ENCODE data around the gene IPO9. TPM values are rescaled to one million over a fixed set of nuclear protein-coding genes. Genes with fewer than 3 reads are reported as not detected.

The IPO9 gene
- total RNA-seq, 2 experiments from 2014 or later = 50.4 to 51.2 TPM

DNA sequence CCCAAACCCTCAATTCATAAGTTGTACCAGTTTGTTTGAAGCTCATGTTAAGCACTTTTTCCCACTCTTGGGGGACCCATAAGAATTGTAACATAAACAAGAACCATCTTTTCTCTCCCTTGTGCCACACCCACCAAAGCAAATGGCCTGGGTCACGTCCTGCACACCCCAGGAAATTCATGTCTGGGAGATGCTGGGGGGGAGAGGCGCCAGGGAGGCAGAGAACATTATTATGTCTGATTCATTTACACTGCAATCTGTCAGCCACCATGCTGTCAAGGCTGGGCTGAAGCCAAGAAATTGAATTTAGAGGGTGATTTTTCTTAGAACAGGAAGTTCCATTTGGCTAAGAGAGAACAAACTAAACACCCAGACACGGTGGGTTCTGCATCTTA lies 37.2 kb upstream of the IPO9 start:
- peak overlapping the region; percentile 6 for H3K4me3 Mint-ChIP-seq
- H3K27me3 Mint-ChIP-seq = no peaks in the 10 kb centered on the region
- DNase-seq (no peak), ATAC-seq (ENCODE audit: low read depth) (no peak)
- POLR2A ChIA-PET = interaction anchor here (1.8 kb wide), 1 partner anchor 82 kb away, joined by 5 read pairs; no protein-coding TSS in a partner anchor
- H3K4me1 Mint-ChIP-seq = peaks cover 23% of the 10 kb centered on the region
- no peaks in the 10 kb centered on the region for H3K9me3 Mint-ChIP-seq
- H3K36me3 Mint-ChIP-seq = no peaks in the 10 kb centered on the region
- peak overlapping the region; percentile 76 for H3K27ac Mint-ChIP-seq

DNA sequence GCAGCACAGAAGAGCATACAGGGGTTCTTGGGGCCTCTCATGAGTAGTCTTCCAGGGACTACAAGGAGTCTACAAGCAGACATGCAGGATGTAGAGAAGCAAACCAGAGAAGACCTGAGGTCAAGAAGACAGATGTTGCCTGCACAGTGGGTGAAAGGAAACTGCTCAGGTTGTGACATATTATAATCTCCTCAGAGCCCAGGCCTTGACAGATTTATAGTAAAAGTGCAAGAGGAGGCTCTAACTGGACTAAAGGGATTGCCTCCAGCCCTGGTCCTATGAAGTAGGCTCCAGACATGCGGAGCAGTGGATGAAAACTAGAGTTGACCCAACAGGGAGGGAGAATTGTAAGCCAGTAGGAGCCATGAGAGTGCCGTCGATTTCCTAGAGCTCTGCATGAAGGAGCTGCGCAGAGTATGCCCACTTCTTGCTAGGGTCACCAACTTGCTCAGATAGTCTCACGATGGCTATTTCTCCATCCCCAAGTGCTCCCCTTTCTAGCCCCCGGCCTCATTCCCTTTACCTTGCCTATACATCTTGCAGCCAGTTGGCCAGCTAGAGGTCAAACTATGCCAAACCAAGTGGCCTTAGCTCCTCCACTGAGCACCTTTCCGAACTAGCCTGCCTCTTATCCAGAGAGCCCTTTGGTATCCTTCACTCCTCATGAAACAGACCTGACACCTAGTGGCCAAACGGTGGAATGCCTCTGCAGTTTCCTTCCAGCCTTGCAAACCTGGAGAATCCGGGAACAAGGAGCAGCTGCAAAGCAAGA lies 36.2 kb upstream of the IPO9 start:
- no peaks in the 10 kb centered on the region for H3K27me3 Mint-ChIP-seq
- H3K27ac Mint-ChIP-seq = peak overlapping the region; percentile 74
- DNase-seq (peak; percentile 53), ATAC-seq (ENCODE audit: low read depth) (peak; percentile 55)
- no peaks in the 10 kb centered on the region for H3K9me3 Mint-ChIP-seq
- no peaks in the 10 kb centered on the region for H3K36me3 Mint-ChIP-seq
- peaks cover 23% of the 10 kb centered on the region for H3K4me1 Mint-ChIP-seq
- peak overlapping the region; percentile 6 for H3K4me3 Mint-ChIP-seq
- POLR2A ChIA-PET = interaction anchor here (1.8 kb wide), 1 partner anchor 83 kb away, joined by 5 read pairs; no protein-coding TSS in a partner anchor

DNA sequence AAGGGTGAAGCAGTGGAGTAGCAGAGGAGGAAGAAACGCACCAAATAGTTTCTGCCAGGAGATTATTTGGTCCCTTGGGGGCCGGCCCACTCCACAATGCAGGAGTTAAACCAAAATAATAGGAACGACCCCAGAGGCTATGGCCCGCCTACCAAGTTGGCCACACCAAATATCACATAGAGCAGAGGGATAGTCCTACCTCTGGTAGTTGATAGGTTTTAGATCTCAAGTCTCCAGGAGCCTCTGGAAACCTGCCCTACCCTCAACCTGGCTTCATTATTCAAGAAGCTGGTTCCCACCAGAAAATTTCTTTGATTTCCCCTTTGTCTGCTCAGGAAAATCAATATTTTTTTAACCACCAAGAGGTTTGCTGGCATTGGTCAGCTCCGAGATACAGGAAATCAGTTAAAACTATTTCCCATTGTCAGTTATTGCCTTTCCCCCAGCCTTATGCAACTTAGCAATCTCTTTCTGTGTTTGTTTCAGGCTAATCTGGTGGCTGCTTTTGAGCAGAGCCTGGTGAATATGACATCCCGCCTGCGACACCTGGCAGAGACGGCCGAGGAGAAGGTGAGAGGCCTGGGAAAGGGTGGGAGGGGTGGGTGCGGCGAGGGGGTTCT lies 35.5 kb upstream of the IPO9 start:
- DNase-seq (no peak), ATAC-seq (ENCODE audit: low read depth) (no peak)
- H3K27me3 Mint-ChIP-seq = no peaks in the 10 kb centered on the region
- H3K4me1 Mint-ChIP-seq = peaks cover 23% of the 10 kb centered on the region
- no peaks in the 10 kb centered on the region for H3K36me3 Mint-ChIP-seq
- no peaks in the 10 kb centered on the region for H3K9me3 Mint-ChIP-seq
- H3K4me3 Mint-ChIP-seq = no peak overlapping the region
- POLR2A ChIA-PET = interaction anchor here (1.8 kb wide), 1 partner anchor 84 kb away, joined by 5 read pairs; no protein-coding TSS in a partner anchor
- H3K27ac Mint-ChIP-seq = no peak overlapping the region

DNA sequence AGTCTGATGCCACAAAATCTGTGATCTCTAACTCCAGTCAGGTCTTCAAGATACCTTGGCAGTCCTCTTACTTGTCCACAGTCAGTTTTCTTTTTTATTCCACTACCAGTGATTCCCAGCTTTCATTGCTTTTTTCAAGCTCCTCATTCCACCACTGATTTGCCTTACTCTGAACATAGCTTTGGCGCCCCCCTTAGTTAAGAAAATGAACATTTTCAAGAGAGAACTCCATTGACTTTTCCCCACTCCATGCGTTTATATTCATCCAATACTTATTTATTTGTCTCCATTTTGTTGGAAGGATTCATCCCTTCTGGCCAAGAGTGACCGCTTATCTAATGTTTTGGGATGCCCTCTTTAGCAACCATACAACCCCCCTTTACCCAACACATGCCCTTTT lies 33.9 kb upstream of the IPO9 start:
- Mint-ChIP-seq H3K36me3 (no peaks in the 10 kb centered on the region), H3K4me3 (no peak overlapping the region), H3K27ac (no peak overlapping the region), H3K9me3 (no peaks in the 10 kb centered on the region), H3K4me1 (peaks cover 23% of the 10 kb centered on the region), H3K27me3 (no peaks in the 10 kb centered on the region)
- ATAC-seq (ENCODE audit: low read depth) (no peak), DNase-seq (no peak)
- POLR2A ChIA-PET = no interaction called here

DNA sequence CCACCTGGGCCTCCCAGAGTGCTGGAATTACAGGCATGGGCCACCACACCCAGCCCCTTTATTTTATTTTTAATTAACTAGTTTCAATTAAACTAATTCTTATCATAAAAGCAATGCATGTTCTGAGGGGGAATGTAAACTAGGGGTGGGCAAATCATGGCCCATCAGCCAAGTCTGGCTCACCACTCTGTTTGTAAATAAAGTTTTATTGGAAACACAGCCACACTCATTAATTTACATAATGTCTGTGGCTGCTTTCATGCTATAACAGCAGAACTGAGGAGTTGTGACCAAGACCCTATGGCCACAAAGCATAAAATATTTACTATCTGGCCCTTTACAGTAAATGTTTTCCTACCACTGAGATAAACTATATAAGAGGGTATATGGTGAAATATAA lies 28.7 kb upstream of the IPO9 start:
- Mint-ChIP-seq H3K4me3 (no peak overlapping the region), H3K9me3 (no peaks in the 10 kb centered on the region), H3K36me3 (no peaks in the 10 kb centered on the region), H3K4me1 (no peaks in the 10 kb centered on the region), H3K27ac (no peak overlapping the region), H3K27me3 (no peaks in the 10 kb centered on the region)
- POLR2A ChIA-PET = no interaction called here
- ATAC-seq (ENCODE audit: low read depth) (no peak), DNase-seq (no peak)

DNA sequence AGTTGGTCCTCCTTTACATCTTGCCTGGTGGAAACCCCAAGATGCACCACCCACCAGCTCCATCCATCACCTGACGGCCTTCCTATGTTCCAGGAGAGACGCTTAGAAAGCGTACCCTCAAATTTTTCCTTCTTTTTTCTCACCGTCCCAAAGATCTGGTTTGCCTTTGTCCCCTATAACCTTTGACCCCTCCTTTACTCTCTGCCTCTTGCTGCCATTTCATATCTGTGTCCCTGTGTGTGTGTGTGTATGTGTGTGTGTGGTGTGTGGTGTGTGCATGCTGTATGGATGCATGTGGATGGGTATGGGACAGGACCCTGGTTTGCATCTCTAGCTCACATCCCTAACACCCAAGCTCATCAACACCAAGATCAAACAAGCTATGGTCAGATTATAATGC lies 22.2 kb upstream of the IPO9 start:
- no peak overlapping the region for H3K27ac Mint-ChIP-seq
- H3K9me3 Mint-ChIP-seq = no peaks in the 10 kb centered on the region
- H3K4me1 Mint-ChIP-seq = no peaks in the 10 kb centered on the region
- DNase-seq (no peak), ATAC-seq (ENCODE audit: low read depth) (no peak)
- H3K4me3 Mint-ChIP-seq = no peak overlapping the region
- POLR2A ChIA-PET = no interaction called here
- no peaks in the 10 kb centered on the region for H3K36me3 Mint-ChIP-seq
- H3K27me3 Mint-ChIP-seq = no peaks in the 10 kb centered on the region

DNA sequence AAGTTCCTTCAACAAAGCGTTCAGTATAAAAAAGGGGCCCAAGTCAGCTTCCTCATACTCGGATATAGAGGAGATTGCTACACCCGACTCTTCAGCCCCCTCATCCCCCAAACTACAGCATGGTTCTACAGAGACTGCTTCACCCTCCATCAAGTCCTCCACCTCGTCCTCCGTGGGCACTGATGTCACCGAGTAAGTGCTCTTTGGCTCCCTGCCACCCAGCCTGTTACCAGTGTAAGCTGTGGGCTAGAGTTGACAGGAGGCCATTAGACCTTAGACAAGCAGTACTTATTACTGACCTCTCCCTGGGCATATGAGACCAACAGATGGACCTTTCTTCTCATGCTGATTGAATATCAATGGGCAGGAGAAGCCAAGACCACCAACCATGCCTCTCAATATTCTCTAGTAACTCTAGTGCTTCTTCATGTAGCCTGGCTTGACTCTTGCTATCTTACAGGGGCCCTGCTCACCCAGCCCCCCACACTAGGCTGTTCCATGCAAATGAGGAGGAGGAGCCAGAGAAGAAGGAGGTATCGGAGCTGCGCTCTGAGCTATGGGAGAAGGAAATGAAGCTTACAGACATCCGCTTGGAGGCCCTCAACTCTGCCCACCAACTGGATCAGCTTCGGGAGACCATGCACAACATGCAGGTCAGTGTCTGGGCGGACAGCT lies 20.9 kb upstream of the IPO9 start:
- Mint-ChIP-seq H3K9me3 (no peaks in the 10 kb centered on the region), H3K27ac (no peak overlapping the region), H3K4me3 (no peak overlapping the region), H3K36me3 (no peaks in the 10 kb centered on the region), H3K27me3 (no peaks in the 10 kb centered on the region), H3K4me1 (no peaks in the 10 kb centered on the region)
- POLR2A ChIA-PET = no interaction called here
- no peak for DNase-seq
- no peak for ATAC-seq (ENCODE audit: low read depth)

DNA sequence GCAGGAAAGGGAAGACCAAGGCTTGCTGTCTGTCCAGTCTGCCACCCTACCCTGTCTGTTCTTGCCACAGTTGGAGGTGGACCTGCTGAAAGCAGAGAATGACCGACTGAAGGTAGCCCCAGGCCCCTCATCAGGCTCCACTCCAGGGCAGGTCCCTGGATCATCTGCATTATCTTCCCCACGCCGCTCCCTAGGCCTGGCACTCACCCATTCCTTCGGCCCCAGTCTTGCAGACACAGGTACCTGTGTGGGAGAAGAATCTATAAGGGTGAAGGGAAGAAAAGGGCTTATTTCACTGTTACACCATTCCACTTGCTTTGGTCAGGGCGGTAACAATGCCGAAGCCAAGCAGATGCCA lies 20.3 kb upstream of the IPO9 start:
- POLR2A ChIA-PET = no interaction called here
- H3K4me1 Mint-ChIP-seq = no peaks in the 10 kb centered on the region
- H3K27me3 Mint-ChIP-seq = no peaks in the 10 kb centered on the region
- no peak overlapping the region for H3K27ac Mint-ChIP-seq
- DNase-seq (no peak), ATAC-seq (ENCODE audit: low read depth) (no peak)
- no peak overlapping the region for H3K4me3 Mint-ChIP-seq
- H3K36me3 Mint-ChIP-seq = no peaks in the 10 kb centered on the region
- no peaks in the 10 kb centered on the region for H3K9me3 Mint-ChIP-seq

DNA sequence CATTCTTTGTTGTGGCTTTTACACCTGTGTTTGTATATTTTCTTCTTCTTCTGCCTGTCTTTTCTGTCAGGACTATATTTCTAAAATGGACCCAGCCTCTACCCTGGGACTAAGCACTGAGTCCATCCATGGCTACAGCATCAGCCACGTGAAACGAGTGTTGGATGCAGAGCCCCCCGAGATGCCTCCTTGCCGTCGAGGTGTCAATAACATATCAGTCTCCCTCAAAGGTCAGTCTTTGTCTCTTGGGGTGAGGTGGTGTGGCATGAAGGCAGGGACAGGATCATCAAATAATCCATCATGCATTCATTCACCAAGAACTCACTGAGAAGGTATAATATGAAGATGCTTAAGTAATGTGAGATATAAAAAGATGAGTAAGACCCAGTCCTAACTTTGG lies 19.1 kb upstream of the IPO9 start:
- Mint-ChIP-seq H3K27me3 (no peaks in the 10 kb centered on the region), H3K36me3 (no peaks in the 10 kb centered on the region), H3K4me3 (no peak overlapping the region), H3K4me1 (no peaks in the 10 kb centered on the region), H3K27ac (no peak overlapping the region), H3K9me3 (no peaks in the 10 kb centered on the region)
- ATAC-seq (ENCODE audit: low read depth) (no peak), DNase-seq (no peak)
- POLR2A ChIA-PET = no interaction called here

DNA sequence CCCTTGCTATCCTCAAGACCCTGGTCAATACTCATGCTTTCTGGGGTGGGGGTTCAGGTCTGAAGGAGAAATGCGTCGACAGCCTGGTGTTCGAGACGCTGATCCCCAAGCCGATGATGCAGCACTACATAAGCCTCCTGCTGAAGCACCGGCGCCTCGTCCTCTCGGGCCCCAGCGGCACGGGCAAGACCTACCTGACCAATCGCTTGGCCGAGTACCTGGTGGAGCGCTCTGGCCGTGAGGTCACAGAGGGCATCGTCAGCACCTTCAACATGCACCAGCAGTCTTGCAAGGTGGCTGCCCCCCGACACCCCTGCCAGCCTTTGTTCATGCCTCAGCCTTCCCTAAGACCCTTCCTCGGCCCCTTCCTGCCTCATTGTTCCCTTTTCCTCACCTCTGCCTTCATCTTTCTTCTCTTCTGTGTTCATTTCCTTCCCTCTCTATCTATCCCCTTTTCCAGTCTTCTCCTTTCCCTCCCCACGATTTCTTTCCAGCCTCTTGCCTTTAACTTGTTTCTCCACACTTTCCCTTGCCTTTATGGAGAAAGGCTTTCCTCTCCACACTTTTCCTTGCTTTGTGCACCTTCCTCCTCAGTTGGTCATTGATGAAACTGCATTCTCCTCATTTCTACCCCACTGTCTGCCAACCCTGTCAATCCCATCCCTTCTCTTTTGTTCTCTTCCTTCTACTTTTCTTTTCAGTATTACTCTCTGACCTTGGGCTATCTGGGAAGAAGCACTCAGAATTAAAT lies 18.3 kb upstream of the IPO9 start:
- Mint-ChIP-seq H3K9me3 (no peaks in the 10 kb centered on the region), H3K4me1 (no peaks in the 10 kb centered on the region), H3K4me3 (no peak overlapping the region), H3K27me3 (no peaks in the 10 kb centered on the region), H3K36me3 (no peaks in the 10 kb centered on the region), H3K27ac (no peak overlapping the region)
- POLR2A ChIA-PET = no interaction called here
- ATAC-seq (ENCODE audit: low read depth) (no peak), DNase-seq (no peak)

DNA sequence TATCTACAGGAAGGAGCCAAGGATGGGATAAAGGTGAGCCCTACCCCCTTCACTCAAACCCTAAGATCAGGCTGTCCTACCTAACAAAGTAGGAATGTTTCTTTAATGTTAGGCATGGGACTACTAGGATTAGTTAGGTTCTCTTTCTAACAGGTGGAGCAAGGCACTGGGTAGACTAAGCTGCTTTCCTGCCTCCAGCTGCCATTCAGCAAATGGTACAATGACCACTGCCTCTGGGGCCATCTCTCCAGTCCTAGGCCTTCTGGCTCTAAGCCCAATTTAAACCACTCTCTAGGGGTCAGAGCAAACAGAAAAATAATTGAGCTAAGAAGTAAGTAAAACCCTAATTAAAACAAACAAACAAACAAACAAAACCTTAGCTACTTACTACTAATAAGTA lies 15.7 kb upstream of the IPO9 start:
- ATAC-seq (ENCODE audit: low read depth) = no peak
- Mint-ChIP-seq H3K27ac (no peak overlapping the region), H3K4me1 (no peaks in the 10 kb centered on the region), H3K4me3 (no peak overlapping the region), H3K36me3 (no peaks in the 10 kb centered on the region), H3K9me3 (no peaks in the 10 kb centered on the region), H3K27me3 (no peaks in the 10 kb centered on the region)
- POLR2A ChIA-PET = no interaction called here
- DNase-seq = no peak

DNA sequence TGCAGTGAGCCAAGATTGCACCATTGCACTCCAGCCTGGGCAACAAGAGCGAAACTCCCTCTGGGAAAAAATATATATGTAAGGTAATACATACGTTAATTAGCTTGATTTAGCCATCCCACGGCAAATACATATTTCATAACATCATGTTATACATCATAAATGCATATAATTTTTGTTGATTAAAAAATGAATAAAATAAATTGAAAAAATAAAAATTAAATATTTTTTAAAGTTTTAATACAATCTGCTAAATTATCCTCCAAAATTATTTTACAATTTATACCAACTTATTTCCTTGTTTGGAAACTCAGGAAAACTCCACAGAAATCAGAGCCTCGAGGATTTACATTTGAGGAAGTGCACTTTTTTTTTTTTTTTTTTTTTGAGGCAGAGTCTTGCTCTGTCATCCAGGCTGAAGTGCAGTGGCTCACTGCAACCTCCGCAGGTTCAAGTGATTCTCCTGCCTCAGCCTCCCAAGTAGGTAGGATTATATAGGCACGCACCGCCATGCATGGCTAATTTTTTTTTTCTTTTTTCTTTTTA lies 12.6 kb upstream of the IPO9 start:
- Mint-ChIP-seq H3K27me3 (no peaks in the 10 kb centered on the region), H3K9me3 (no peaks in the 10 kb centered on the region), H3K4me1 (no peaks in the 10 kb centered on the region), H3K27ac (no peak overlapping the region), H3K4me3 (no peak overlapping the region), H3K36me3 (no peaks in the 10 kb centered on the region)
- POLR2A ChIA-PET = no interaction called here
- ATAC-seq (ENCODE audit: low read depth) = no peak
- DNase-seq = no peak

DNA sequence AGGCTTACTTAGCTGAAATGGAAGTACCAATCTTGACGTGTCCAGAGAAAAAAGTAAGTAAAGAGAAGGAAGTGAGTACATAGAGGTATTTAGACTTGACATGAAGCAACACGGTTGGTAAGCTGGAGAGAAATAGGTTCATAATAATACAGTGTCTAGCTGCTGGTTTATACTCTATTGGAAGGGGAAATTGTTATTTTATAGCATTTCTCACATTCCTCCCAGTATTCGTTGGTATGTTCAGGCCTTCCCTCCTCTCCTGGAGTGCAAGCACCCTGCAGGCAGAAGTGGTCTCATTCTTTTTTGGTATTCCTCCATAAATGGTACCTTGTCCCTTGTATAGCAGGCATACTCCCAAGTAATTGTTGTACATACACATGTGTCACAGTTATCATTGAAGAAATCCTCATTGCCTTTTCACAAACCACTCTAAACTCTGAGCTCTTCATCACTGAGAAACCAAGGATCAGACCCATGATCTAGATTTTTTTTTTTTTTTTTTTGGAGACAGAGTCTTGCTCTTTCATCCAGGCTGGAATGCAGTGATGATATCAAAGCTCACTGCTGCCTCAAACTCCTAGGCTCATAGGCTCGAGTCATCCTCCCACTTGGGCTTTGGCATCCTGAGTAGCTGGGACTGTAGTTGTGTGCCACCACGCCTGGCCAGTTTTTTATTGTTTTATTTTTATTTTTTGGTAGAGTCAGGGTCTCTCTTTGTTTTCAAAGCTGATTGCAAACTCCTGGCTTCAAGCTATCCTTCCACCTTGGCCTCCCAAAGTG lies 9.8 kb upstream of the IPO9 start:
- DNase-seq (no peak), ATAC-seq (ENCODE audit: low read depth) (no peak)
- Mint-ChIP-seq H3K9me3 (no peaks in the 10 kb centered on the region), H3K4me3 (no peak overlapping the region), H3K27ac (no peak overlapping the region), H3K36me3 (no peaks in the 10 kb centered on the region), H3K4me1 (no peaks in the 10 kb centered on the region), H3K27me3 (no peaks in the 10 kb centered on the region)
- POLR2A ChIA-PET = interaction anchor here (0.7 kb wide), 1 partner anchor 131 kb away, joined by 3 read pairs; no protein-coding TSS in a partner anchor

Measured in activated naive CD8-positive, alpha-beta T cell treated with anti-CD3 and anti-CD28 coated beads, Interleukin-2, amount 10 ng/mL, durations not matched to agents 7 days and 5 days (primary cell).